ENCODE data around the gene CD59.
"Not testable (repeated sequence)": the region's sequence is repeated elsewhere in the genome, so short reads cannot be mapped to it uniquely, and the experiment has no call there.

CD59 gene

DNA sequence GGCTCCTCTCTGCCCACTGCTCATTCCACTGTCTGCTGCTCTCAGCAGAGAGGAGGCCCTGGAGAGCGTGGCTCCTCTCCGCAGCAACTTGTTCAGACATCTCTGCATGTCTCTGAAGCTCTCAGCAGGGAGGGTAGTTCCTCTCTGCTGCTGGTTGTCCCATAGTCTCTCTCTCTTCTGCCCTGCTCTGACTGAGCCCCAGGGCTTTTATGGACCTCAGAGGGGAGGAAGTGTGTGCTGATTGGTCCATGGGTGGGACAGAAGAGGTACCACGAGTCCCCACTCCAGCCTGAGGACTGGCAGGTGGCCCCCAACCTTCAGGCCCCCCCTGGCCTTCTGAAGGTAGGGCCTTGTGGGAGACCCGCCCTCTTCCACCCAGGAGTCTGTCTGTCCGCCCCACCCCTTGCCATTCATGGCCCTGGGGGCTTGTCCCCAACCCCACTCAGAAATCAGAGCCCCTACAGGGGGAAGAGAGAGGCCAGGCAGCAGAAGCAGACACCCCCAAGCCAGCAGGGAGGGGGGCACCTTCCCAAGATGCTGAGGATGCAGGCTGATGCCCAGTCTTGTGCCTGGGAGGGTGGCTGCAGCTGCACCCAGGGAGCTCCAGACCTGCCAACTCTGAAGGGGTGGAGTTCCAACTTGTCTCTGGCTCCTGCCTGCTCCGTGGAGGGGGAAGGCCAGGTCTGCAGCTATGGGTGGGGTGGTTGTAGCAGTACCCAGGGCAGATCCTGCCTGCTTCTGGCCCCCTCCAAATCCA, 70.7 kb downstream of the CD59 start:
- DNase-seq = no peak

DNA sequence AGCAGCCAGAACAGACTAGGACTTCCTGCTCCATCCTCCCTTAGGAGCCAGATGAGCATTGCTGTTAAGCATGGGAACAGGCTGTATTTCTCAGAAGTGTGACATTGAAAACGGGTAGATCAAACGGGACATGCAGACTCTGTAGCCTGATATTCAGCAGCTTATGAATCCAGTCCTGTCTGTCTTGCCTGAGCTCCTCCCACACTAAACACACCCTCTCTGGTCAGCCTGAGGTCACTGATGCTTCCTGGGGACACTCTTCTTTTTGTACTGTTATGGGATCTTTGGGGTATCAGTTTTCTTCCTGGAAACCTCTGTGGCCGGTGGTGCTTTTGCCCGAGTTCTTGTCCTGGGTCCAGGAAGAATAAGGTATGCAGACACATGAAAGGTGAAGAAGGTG, 71.4 kb downstream of the CD59 start:
- no peak for DNase-seq

DNA sequence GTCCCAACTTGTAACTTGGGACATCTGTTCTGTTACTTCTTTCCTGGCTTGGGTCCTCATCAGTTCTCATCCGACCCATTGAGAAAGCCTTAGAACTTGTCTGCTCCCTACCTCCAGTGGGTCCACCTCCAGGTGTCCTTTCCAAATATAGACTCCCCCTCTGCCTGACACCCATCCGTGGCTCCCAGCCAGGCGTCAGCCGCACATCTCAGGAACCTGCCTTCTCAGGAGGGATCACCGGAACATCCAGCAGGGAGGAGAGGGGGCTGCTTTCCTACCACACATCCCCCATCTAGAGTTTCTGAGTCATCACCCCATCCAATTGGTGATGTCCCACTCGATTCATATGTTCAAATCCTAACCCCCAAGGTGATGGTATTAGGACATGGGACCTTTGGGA, 72.1 kb downstream of the CD59 start:
- no peak for DNase-seq

DNA sequence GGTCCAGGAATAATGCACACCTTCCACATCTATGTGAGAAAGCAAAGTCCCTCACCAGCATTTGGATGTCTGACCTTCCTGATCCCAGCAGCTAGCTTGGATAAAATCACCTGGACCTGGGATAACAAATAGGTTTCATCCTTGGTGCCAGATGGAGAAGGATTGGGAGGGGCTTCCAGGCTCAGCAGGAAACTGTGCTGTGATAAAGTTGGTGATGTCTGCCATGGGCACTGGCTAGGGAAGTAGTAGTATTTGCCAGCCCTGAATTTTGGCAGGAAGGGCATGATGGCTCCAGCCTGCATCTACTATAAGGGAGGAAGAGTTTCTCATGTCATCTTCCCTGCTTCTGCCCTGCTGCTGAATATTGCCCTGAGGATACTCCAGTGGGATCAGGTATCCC, 73.1 kb downstream of the CD59 start:
- DNase-seq = no peak

DNA sequence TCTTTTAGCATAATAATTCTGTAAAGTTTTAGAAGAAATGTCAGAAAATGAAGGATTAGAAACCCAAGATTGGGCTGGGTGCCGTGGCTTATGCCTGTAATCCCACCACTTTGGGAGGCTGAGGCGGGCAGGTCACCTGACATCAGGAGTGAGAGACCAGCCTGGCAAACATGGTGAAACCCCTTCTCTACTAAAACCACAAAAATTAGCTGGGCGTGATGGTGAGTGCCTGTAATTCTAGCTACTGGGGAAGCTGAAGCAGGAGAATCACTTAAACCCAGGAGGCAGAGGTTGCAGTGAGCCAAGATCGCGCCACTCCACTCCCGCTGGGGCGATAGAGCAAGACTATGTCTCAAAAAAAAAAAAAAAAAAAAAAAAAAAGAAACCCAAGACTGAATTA, 74.7 kb downstream of the CD59 start:
- DNase-seq = not testable (repeated sequence)

DNA sequence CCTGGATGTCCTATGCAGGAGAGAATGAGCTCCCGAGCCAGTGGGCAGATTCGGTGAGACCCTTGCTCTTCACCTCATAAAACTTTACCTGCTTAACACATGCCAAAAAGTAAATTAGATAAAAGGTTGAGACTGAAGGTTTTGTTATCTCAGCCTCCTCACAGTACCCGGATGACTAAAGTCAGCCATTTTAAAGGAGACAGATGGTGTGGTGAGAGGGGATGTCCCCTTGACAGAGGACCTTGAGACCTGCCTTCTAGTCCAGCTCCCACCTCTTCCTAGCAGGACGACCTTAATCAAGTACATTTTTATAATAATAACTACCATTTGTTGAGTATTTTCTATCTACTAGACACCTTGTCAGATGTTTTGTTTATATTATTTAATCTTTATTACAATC, 75.3 kb downstream of the CD59 start:
- DNase-seq = no peak

DNA sequence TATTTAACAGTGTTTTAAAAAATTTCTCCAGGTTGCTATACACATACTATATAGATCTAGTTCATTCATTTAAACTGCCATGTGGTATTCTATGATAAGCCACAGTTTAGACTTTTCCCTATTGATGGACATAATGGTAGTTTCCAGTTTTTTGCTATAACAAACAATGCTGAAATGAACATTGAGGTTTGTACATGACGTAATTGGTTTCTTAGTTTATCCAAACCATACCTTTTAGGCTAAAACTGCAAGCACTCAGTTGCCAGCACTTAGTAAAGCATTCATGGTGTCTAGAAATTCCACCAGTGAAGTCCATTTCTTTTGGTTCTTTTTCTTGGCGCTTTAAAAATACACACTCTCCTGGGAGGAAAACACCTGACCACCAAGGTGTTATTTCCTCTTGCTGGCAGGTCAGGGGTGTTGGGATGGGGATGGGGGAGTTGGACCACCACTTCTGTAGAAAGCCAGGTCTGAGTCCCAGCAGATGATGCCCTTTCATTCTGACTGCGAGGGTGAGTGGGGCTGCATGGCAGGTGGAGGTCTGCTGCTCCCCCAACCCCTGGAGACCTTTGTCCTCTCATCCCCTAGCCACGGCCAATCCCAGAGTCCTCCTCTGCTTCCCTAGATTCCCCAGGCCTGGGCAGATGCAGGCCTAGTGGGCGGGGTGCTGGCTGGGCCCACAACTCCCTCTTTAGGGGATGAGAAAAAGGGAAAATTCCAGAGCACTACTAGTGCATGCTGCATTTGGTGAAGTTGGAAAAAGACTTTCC, 76.7 kb downstream of the CD59 start:
- DNase-seq = no peak

DNA sequence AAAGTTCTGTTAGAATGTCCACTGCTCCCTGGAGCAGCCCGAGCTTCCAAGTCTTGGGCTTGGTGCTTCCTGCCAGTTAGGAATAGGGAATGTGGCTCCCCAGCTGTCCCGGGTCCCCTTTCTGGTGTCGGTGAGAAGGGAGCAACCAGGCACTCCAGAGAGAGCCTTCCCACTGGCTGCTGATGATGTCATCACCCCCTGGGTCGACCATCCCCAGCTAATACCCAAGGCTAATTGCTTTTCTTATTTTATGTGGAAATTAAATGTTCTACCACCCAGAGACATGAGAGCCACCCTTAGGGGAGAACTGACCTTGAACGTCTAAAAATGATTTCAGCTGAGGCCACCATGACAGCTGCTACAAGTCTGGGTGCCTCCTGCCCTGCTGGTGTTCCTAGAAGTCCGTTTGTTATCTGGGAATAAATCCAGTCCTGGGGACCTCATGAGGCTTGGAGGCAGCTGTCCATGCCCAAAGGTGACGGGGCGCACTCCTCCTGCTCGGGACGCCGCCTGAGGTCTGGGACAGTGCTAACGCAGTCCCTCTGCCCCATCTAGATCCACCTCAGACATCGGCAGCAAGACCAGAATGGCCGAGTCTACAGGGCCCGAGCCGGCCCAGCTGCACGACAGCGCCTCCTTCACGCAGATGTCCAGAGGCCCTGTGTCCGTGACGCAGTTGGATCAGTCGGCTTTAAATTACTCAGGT, 77.9 kb downstream of the CD59 start:
- no peak for DNase-seq

DNA sequence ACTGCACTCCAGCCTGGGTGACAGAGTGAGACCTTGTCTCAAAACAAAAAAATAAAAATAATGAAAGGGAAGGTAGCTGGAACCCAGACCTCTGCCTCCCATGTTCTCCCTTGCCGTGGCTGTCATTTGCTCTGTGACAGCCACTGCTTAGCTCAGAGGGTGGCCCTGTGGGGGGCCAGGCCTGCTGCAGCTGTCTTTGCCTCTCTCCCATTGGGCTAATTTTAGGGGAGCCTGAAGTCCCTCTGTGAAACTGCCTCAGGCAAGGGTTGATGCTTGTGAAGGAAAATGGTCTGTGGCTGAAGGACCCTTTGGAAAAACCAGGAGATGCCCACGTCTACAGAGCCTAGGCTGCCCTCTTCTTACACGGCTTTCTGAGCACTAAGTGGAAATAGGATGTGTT, 78.5 kb downstream of the CD59 start:
- DNase-seq = no peak

DNA sequence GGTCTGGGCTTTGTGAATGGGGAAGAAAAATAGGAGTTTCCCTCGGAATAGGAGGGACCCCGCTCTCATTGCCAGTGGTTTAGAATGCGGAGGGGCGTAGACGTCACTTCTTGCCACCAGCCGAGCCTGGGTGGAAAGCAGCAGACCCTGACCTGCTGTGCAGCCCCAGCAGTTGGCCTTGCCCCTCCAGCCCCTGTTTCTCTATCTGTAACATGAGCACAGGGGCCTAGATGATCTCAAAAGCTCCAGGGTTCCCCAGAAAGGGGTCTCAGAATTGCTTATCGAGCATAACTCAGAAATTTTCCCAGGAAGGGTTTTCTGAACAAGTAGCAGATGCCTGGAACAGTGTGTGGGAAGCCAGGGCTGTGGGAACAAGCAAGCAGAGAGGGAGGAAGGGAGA, 79.5 kb downstream of the CD59 start:
- DNase-seq = no peak

DNA sequence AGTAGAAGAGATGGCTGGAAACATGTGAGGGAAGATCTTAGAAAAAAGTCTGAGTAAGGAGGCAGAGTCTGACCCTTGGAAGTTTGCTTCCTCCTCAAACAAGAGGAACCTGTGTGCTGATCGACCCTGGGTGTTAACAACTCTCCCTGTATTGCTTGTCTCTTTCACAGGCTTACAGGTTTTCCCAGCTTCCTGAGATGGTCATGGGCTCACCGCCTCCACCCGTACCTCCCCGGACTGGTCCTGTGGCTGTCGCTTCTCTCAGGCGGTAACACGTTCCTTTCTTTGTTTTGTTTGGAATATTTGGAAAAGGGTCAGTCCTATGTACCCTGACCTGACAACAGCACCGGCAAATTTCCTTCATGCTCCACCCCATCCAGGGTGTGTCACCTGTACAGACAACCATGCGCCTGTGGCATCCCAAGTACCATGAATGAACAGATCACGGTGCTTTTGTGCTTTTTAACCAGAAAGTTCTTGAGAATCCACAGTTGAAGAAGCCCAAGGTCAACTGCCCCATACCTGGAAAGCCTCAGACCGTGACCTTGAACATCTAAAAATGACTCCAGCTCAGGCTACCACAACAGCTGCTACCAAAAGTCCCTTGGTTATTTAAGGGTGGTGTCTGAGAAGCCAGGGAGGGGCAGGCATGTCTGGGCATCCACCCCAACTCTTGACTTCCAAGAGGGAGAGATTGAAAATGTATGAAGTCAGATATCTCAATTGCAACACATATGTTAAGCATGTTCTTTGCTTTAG, 80.2 kb downstream of the CD59 start:
- DNase-seq = no peak

DNA sequence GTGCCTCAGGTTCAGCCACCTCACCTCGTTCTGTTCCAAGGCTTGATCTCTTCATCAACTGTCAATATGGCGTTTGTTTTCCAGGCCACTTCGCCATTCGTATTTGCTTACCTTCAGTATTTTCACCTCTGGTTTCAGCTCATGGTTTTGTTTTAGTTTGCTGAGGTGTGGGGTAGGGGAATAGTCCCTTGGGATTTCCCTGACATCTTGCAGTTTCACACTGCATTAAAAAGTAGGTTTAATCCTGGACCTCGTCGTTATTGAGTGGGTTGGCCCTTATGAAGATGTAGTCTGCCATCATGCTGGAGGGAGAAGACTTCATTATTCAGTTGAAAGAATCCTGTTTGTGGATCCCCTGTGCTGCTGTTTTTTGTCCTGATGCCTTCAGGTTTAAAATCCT, 81.6 kb downstream of the CD59 start:
- no peak for DNase-seq

Measured in suppressor macrophage treated with lipopolysaccharide for 4 hours (primary cell).